GM12874 (cell line): Measurements from ENCODE around the gene HES6.

ENCODE experiments used
- TF ChIP-seq, protein P1 (sequence below): IDR thresholded peaks from 2 replicates; pipeline ENCODE4 v1.5.1; 2011; ENCODE audit warnings: low read depth, mild to moderate bottlenecking, control low read depth, low read length, moderate library complexity; ENCODE audit not compliant: insufficient read depth

The HES6 gene

DNA sequence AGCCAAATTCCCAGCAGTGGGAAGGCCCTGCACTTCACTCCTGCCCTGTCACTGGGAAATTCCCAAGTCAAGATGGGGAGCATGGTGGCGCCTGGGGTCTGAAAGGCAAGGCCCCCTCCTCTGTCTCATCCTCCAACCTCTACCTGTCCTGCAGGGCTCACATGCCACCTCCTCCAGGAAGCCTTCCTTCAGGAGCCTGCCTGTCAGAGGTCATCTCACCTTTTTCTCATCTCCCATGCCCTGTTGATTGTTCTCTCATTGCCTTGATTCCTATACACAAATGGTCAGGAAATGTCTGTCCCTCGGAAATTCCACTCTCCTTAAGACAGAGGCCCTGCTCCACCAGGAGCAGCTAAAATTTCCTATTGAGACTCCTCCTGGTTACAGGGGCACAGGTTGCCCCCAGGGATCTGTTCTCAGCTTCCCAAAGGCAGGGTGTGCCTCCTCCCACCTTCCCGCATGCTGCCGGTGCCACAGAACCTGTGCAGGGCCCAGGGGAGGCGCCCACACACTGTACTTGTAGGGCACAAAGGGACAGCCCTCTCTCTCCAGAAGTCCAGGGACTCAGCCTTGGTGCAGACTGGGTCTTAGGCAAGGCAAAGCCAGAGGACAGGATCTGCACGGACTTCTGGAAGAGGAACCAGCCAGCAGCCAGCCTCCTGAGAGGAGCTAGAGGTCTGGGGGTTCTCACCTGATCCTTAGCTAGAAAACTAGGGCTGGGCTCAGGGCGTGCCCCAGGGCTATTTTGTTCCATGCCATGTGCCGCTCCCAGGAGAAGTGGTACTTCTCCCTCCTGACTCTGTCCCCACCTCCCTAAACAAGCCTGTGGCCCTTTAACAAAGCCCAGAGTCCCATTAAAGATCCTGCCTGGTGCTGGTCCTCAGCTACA lies 12.9 kb downstream of the HES6 start:
- TF ChIP-seq, protein P1, sequence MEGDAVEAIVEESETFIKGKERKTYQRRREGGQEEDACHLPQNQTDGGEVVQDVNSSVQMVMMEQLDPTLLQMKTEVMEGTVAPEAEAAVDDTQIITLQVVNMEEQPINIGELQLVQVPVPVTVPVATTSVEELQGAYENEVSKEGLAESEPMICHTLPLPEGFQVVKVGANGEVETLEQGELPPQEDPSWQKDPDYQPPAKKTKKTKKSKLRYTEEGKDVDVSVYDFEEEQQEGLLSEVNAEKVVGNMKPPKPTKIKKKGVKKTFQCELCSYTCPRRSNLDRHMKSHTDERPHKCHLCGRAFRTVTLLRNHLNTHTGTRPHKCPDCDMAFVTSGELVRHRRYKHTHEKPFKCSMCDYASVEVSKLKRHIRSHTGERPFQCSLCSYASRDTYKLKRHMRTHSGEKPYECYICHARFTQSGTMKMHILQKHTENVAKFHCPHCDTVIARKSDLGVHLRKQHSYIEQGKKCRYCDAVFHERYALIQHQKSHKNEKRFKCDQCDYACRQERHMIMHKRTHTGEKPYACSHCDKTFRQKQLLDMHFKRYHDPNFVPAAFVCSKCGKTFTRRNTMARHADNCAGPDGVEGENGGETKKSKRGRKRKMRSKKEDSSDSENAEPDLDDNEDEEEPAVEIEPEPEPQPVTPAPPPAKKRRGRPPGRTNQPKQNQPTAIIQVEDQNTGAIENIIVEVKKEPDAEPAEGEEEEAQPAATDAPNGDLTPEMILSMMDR, result no peak

DNA sequence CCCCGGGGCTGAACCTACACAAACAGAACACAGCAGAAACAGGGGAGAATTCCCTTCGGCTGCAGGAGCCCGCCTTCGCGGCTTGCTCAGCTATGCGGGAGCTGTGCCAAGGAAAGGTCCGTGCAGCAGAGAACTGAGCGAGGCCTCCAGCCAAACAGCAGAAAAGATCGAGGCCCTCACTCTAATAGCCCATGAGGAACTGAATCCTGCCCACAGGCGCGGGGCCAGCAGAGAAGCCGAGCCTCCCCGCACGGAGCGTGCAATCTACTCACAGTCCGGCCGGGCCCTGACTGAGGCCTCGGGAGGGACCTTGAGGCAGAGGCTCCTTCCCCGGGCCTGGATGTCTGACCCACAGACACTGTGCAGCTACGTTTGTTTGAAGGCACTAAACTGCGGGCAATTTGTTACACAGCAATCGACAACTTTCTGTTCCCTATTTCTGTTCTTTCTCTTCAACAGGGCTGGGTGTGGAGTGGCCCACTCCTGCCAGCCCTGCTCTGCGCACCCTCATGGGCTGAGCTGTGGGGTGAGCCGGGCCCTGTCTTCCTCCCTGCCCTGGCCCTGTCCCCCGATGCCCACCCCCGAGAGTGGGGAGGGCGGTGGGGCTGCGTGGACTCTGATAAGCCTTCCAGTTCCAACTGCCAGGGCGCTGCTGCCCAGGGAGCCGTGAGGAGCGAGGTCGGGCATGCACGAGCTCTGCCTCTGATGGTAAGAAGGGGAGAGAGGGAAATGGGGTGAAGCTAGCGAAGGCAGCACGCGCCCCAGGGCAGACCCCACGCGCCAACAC lies 13.7 kb downstream of the HES6 start:
- TF ChIP-seq, protein P1, result no peak

DNA sequence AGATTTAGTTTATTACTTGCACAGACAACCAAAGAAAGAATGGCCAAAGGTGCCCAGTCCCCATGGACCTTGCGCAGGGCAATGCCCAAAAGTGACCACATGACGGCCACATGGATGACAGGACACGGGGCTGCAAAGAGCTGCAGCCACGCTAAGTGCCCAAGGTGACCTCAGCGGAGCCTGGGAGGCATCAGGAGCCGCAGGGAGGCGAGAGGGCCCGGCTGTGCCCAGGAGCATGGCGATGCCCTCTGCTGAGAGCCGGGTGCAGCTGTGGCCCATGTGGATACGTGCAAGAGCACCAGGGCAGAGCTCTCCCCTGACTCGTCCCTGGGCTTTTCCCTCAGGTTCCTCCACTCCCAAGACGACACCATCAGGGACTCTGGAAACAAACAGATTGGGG lies 14.7 kb downstream of the HES6 start:
- TF ChIP-seq, protein P1, result no peak

DNA sequence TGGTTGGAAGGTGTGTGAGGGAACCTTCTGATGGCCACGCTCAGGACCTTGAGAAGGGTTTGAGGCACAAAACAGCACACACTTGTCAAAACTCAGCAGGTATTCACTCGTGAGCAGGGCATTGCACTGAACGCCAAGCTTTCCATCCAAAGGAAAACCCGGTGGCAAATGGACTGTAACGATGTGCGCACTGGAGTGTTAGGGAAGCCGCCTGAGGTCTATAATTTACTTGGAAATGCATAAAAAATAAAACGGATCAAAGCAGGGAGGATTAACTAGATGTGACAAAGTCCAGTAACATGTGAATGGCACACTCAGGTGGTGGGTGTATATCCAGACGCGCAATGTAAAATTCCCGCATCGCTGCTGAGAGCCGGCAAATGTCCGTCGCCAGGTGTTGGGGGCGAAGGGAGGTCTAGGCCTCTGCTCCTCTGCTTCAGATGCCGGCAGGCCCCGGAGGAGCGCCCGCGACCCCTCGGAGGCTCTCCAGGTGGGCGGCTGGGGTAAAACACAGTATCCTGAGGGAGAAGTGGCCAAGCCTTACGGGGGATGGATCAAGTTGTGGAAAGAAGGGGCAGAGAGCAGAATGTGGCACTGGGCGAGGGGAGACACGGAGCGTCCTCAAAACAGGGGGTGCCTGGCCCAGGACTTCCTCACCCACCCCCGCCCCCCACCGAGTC lies 15.3 kb downstream of the HES6 start:
- TF ChIP-seq, protein P1, result no peak

DNA sequence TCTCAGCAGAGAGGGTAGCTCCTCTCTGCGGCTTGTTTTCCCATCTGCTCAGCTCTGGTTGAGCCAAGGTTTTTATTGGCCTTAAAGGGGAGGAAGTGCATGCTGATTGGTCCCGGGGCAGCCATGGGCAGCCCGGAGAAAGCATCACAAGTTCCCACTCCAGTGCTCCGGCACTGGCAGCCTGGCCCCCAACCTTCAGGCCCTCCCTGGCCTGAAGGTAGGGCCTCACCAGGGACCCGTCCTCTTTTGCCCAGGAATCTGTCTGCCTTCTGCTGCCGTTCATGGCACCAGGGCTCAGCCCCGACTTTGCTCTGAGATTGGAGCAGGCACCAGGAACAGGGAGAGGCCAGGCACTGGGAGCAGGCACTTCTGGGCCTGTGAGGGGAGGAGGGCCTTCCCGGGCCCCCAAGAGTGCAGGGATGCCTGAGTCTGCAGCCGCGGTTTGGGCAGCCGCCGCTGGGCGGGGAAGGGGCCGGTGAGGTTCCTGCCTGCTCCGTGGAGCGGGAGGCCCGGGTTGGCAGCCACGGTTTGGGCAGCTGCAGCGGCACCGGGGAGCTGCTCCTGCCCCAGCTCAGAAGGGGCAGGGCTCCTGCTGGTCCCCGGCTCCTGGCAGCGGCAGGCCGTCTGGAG lies 18.8 kb downstream of the HES6 start:
- TF ChIP-seq, protein P1, result no peak

DNA sequence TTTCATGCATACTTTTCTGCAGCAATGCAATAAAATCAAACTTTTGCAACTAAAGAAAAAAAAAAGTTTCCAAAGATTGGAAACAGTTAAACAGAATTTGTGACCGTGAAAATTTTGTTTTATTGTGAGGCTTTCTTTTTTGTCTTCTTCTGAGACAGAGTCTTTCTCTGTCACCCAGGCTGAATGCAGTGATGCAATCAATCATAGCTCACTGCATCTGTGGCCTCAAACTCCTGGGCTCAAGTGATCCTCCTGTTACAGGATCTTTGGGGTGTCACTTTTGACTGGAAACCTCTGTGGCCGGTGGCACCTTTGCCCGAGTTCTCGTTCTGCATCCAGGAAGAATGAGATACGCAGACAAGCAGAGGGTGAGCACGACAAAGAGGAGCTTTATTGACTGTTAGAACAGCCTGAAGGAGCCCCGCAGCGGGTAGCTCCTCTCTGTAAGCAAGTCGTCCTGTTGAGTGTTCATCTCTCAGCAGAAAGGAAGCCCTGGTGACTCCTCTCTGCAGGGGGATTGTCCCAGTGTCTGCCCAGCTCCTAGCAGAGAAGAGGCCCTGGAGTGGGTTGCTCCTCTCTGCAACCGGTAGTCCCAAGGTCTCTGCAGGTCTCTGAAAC lies 19.5 kb downstream of the HES6 start:
- TF ChIP-seq, protein P1, result no peak
